Measurements from ENCODE around the gene PSMD3. TPM values are rescaled to one million over a fixed set of nuclear protein-coding genes. Genes with fewer than 3 reads are reported as not detected.
A peak's percentile ranks its signal among the peaks of the same experiment; 100 is the strongest.

The PSMD3 gene
- total RNA-seq = 100 to 1,000 TPM; 112 to 129 TPM
- 128 TPM for polyA plus RNA-seq (ENCODE audit: insufficient read depth, low read depth, low replicate concordance)
- long read RNA-seq, donor 1, transcript PSMD3-201 (12 exons, 2,158 nt) = major isoform, 28 of 66 reads
- long read RNA-seq, donor 1, partial matches to known transcripts = 38 of 66 reads
- long read RNA-seq, donor 1, other reads (novel, unspliced or antisense) = 0 of 66 reads
- long read RNA-seq, donor 2, transcript PSMD3-201 (12 exons, 2,158 nt) = major isoform, 24 of 55 reads
- long read RNA-seq, donor 2, partial matches to known transcripts = 31 of 55 reads
- long read RNA-seq, donor 2, other reads (novel, unspliced or antisense) = 0 of 55 reads

GRCh38 chr17:39980351-39981206 lies at the start of gene PSMD3:
Gene PSMD3, plus strand, starts transcription at chr17:39980807. Its CDS starts 164 bp downstream, at chr17:39980971.
- 0 to 1% methylated on average over 24 to 59 of the region's 84 CpGs for WGBS, 2 donors
- H3K27ac ChIP-seq = peak within 1 kb of the TSS; percentile 75 to 91
- TF ChIP-seq POLR2A (IDR thresholded peaks at IDR 0.05) (peak; percentile 87), CTCF (IDR thresholded peaks at IDR 0.05) (peak; percentile 68 to 95 (median 94))
- no peaks in the 10 kb centered on the region for H3K9me3 ChIP-seq
- peak within 1 kb of the TSS; percentile 86 to 100 for H3K4me3 ChIP-seq
- no peaks in the 10 kb centered on the region for H3K36me3 ChIP-seq (ENCODE audit: low read depth, missing control alignments)
- intact Hi-C loops (cut with DNase I; ENCODE audit: low total_unique reads) = no loop called here
- no peaks in the 10 kb centered on the region for H3K27me3 ChIP-seq
- H3K4me1 ChIP-seq = peaks cover 16% of the 10 kb centered on the region
- peak; percentile 99 for DNase-seq

- intact Hi-C loops (cut with DNase I; ENCODE audit: low total_unique reads) = no loop called here
Observed at GRCh38 chr17:39933912-39934311, 46.7 kb upstream of the PSMD3 start.

GRCh38 chr17:39934324-39934723 lies 46.3 kb upstream of the PSMD3 start:
- H3K4me3 ChIP-seq = no peak overlapping the region
- no peaks in the 10 kb centered on the region for H3K27me3 ChIP-seq
- intact Hi-C loops (cut with DNase I; ENCODE audit: low total_unique reads) = no loop called here
- H3K36me3 ChIP-seq (ENCODE audit: low read depth, missing control alignments) = no peaks in the 10 kb centered on the region
- H3K9me3 ChIP-seq = no peaks in the 10 kb centered on the region
- 85 to 88% methylated on average over 5 of the region's 5 CpGs for WGBS, 2 donors
- TF ChIP-seq POLR2A (IDR thresholded peaks at IDR 0.05) = no peak
- TF ChIP-seq CTCF (IDR thresholded peaks at IDR 0.05) = no peak
- H3K4me1 ChIP-seq = no peaks in the 10 kb centered on the region
- DNase-seq = no peak
- H3K27ac ChIP-seq = no peak overlapping the region

More at GRCh38 chr17:39933912-39934311, 46.7 kb upstream of the PSMD3 start:
- H3K9me3 ChIP-seq = no peaks in the 10 kb centered on the region
- TF ChIP-seq CTCF (IDR thresholded peaks at IDR 0.05) = no peak
- no peak overlapping the region for H3K4me3 ChIP-seq
- no peaks in the 10 kb centered on the region for H3K36me3 ChIP-seq (ENCODE audit: low read depth, missing control alignments)
- H3K27me3 ChIP-seq = no peaks in the 10 kb centered on the region
- H3K4me1 ChIP-seq = peaks cover under 1% of the 10 kb centered on the region
- no peak for DNase-seq
- no peak overlapping the region for H3K27ac ChIP-seq
- WGBS, 2 donors = 66 to 78% methylated on average over 5 of the region's 5 CpGs

- no peak for DNase-seq
- Histone ChIP-seq H3K27me3 (no peaks in the 10 kb centered on the region), H3K4me3 (no peak overlapping the region), H3K27ac (no peak overlapping the region), H3K36me3 (ENCODE audit: low read depth, missing control alignments) (no peaks in the 10 kb centered on the region), H3K9me3 (no peaks in the 10 kb centered on the region), H3K4me1 (no peaks in the 10 kb centered on the region)
- WGBS, 2 donors = 60 to 85% methylated on average over 2 to 3 of the region's 3 CpGs
- intact Hi-C loops (cut with DNase I; ENCODE audit: low total_unique reads) = no loop called here
- no peak for TF ChIP-seq CTCF (IDR thresholded peaks at IDR 0.05)
- no peak for TF ChIP-seq POLR2A (IDR thresholded peaks at IDR 0.05)
Observed at GRCh38 chr17:39935909-39936308, 44.7 kb upstream of the PSMD3 start.
